Vagina (tissue), 2 donors: ENCODE measurements around the gene TTLL12. TPM values are rescaled to one million over a fixed set of nuclear protein-coding genes. Genes with fewer than 3 reads are reported as not detected.

ENCODE experiments used
- DNase-seq, 2 donors: peaks; one replicate each; pipeline ENCODE4 v3.0.0-alpha.2; 2017; ENCODE audit errors: extremely low spot score in 2 of 2
- H3K27ac ChIP-seq: fragments of 200-600 bp; sonication (generic); one replicate; pipeline ENCODE4 v1.5.1; 2019
- H3K27me3 ChIP-seq: fragments of 200-600 bp; sonication (generic); one replicate; pipeline ENCODE4 v1.5.1; 2019
- H3K36me3 ChIP-seq, 2 donors: fragments of 200-600 bp; sonication (generic); one replicate each; pipeline ENCODE4 v1.5.1; 2017 to 2019
- H3K4me1 ChIP-seq: fragments of 200-600 bp; sonication (generic); one replicate; pipeline ENCODE4 v1.5.1; 2019
- H3K4me3 ChIP-seq, 2 donors: fragments of 200-600 bp; sonication (generic); 1 replicate in 1 of 2; 2 replicates in 1 of 2; pipeline ENCODE4 v1.5.1; 2016 to 2019
- H3K9me3 ChIP-seq: fragments of 200-600 bp; sonication (generic); one replicate; pipeline ENCODE4 v1.5.1; 2019
- POLR2A ChIP-seq, 2 donors: fragments of 450-650 bp; IDR thresholded peaks; one replicate each; pipeline ENCODE4 v1.6.1; 2017; ENCODE audit warnings: antibody characterized with exemption in 2 of 2, mild to moderate bottlenecking in 2 of 2, moderate library complexity in 2 of 2
- POLR2AphosphoS5 ChIP-seq, 2 donors: sonication (generic); formaldehyde crosslinking; IDR thresholded peaks; one replicate each; pipeline ENCODE4 v1.9.0; 2017; ENCODE audit warnings: antibody characterized with exemption in 2 of 2, mild to moderate bottlenecking in 2 of 2, low read depth in 1 of 2; ENCODE audit not compliant: insufficient read depth in 1 of 2
- intact Hi-C: fragments of 100-400 bp; cut with DNase I; formaldehyde crosslinking; loops from one replicate; pipeline ENCODE4 v1.15.1; 2023
- total RNA-seq: library from RNA; depleted of rRNA; stranded (reverse); fragments of >200 nt; gene quantifications from one replicate; pipeline ENCODE4 v1.2.3, GENCODE V29; 2016
- TF ChIP-seq, protein P1 (sequence below), 3 experiments: fragments of 450-650 bp in 2 of 3; fragments of 200-600 bp in 1 of 3; sonication (generic) in 1 of 3; IDR thresholded peaks; one replicate each; pipeline ENCODE4 v1.5.1; 2017 to 2019; ENCODE audit warnings: antibody characterized with exemption in 3 of 3, mild to moderate bottlenecking in 2 of 3, moderate library complexity in 2 of 3

TTLL12 gene
- total RNA-seq: 56.2 TPM

DNA sequence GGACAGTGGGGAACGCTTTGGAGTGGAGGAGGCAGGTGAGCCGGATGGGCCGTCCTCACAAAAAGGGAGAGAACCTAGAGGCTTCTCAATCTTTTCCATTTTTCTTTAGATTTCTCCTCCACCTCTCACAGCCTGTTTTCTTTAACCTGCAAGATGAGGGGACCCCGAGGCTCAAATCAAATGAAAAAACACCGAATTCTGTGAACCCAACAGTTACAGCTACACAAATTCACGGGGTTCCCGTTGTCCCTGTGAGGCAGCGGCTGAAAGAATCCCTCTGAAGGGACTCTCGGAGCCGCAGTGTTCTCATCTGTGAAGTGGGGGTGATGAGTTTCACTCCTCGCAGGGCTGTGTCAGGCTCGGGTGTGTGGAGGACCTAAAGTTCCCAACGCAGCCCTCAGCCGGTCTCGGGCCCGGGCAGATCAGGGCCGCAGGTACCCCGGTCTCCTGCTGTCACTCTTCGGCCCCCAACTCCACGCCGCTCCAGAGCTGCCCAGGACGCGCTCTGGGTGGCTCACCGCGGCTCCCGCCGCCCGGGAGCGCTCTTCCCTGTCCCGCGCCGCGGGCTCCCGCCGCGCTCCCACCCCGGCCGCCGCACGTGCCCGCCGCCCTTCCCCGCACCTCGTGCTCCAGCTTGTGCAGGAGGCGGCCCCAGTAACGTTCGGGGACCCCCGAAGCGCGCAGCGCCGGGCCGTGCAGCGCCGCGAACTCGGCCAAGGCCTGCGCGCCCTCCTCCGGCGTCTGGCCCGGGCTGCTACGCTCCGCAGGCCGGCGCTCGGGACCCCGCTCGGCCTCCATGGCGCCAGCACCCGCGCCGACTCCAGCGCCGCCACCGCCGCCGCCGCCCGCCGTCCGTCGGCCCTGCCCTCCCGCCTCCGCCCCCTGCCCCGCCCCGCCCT lies at the start of gene TTLL12:
Gene TTLL12, minus strand, starts transcription at position 863 of the 899 bp plus-strand sequence. Its CDS starts 65 bp downstream, at position 798.
- intact Hi-C loops: no loop called here

DNA sequence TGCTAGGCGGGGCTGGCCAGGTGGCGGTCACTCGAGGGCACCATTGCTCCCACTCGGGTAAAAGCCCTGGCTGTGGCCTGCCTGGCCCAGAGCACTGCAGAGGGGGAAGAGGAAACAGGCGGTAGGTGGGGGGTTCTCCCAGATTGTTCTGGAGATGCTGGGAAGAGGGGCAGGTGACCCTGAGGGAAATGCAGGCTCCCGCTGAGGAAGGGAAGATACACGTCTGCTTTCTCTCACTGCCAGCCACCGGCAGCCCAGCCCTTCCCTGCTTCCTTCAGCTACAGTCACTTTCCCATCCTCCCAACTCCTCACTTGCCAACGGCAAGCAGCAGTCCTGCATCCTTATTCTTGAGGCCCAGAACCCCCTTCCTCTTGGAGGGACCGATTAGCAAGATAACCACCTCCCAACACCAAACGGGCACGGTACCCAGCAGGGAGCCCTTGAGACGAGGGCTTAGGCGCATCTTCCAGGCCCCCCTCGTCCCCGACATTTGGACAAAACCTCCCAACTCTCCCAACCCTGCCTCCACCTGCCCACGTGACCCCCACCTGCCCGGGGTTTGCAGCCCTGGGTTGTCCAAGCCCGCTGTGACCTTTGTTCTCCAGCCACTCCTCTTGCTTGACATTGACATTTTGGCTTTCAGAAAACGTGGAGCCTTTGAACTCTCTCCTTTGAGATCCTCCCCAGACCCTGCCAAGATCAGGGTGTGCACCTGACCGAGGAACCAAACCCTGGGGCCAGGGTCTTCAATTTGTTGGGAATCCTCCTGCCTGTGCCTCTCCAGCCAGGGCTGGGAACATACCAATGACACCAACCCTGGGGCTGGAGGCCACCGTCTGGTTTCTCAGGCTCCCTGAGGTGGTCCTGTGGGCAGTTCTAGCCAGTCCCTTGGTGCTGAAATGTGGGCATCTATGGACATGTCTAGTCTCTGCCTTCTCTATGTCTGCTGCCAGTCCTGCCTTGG lies 48.8 kb upstream of the TTLL12 start:
- no peak for TF ChIP-seq POLR2A (IDR thresholded peaks at IDR 0.05)
- TF ChIP-seq POLR2AphosphoS5 (IDR thresholded peaks at IDR 0.05; ENCODE audit: insufficient read depth in 1 of 2, low read depth in 1 of 2): no peak
- TF ChIP-seq, protein P1, sequence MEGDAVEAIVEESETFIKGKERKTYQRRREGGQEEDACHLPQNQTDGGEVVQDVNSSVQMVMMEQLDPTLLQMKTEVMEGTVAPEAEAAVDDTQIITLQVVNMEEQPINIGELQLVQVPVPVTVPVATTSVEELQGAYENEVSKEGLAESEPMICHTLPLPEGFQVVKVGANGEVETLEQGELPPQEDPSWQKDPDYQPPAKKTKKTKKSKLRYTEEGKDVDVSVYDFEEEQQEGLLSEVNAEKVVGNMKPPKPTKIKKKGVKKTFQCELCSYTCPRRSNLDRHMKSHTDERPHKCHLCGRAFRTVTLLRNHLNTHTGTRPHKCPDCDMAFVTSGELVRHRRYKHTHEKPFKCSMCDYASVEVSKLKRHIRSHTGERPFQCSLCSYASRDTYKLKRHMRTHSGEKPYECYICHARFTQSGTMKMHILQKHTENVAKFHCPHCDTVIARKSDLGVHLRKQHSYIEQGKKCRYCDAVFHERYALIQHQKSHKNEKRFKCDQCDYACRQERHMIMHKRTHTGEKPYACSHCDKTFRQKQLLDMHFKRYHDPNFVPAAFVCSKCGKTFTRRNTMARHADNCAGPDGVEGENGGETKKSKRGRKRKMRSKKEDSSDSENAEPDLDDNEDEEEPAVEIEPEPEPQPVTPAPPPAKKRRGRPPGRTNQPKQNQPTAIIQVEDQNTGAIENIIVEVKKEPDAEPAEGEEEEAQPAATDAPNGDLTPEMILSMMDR (IDR thresholded peaks at IDR 0.05): no peak
- DNase-seq: no peak
- H3K4me3 ChIP-seq: no peak overlapping the region
- no peaks in the 10 kb centered on the region for H3K4me1 ChIP-seq
- H3K27me3 ChIP-seq: no peaks in the 10 kb centered on the region
- H3K27ac ChIP-seq: no peak overlapping the region
- no peaks in the 10 kb centered on the region for H3K36me3 ChIP-seq
- no peaks in the 10 kb centered on the region for H3K9me3 ChIP-seq
- intact Hi-C loops: no loop called here

More for the DNA sequence above, at the start of gene TTLL12:
- Histone ChIP-seq H3K27me3 (no peaks in the 10 kb centered on the region), H3K36me3 (no peaks in the 10 kb centered on the region), H3K4me3 (peak within 1 kb of the TSS; percentile 63 to 82), H3K4me1 (peaks cover 28% of the 10 kb centered on the region), H3K27ac (peak within 1 kb of the TSS; percentile 89), H3K9me3 (no peaks in the 10 kb centered on the region)
- no peak for DNase-seq
- TF ChIP-seq, protein P1 (IDR thresholded peaks at IDR 0.05): no peak
- TF ChIP-seq POLR2AphosphoS5 (IDR thresholded peaks at IDR 0.05; ENCODE audit: insufficient read depth in 1 of 2, low read depth in 1 of 2) (no peak), POLR2A (IDR thresholded peaks at IDR 0.05) (no peak)

DNA sequence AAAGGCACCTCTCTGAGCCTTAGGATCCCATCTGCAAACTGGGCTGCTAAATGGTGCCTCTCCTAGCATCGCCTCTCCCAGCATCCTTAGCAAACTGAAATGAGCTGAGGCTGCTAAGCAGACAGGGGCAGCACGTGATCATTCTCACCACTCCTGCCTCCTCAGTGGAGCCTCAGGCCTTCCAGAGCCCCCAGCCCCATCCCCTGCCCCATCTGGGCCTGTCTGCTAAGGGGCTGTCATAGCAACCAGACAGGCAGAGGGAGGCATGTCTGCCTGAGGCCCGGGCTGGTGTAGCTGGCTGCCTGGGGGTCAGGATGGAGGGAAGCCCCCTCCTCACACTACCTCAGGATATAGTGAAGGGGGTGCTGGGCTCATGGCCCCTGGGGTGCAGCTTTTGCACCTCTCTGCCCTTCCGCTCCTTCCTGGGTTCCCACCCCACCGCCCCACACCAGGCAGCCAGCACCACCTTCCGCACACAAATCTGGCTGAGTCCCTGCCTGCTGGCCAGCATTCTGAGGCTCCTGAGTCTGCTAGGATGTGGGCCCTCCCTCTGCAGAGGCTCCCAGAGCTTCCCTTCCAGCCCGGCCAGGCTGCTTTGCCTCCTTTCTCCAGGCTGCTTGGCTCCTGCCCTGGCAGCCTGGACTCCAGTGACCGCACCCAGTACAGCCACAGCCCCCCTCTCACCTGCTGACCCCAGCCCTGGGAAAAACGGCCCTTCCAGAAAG lies 47.5 kb upstream of the TTLL12 start:
- no peaks in the 10 kb centered on the region for H3K9me3 ChIP-seq
- no peaks in the 10 kb centered on the region for H3K27me3 ChIP-seq
- TF ChIP-seq POLR2A (IDR thresholded peaks at IDR 0.05) (no peak), POLR2AphosphoS5 (IDR thresholded peaks at IDR 0.05; ENCODE audit: insufficient read depth in 1 of 2, low read depth in 1 of 2) (no peak)
- TF ChIP-seq, protein P1 (IDR thresholded peaks at IDR 0.05): no peak
- DNase-seq: no peak
- H3K4me3 ChIP-seq: no peak overlapping the region
- no peak overlapping the region for H3K27ac ChIP-seq
- intact Hi-C loops: no loop called here
- no peaks in the 10 kb centered on the region for H3K4me1 ChIP-seq
- no peaks in the 10 kb centered on the region for H3K36me3 ChIP-seq

DNA sequence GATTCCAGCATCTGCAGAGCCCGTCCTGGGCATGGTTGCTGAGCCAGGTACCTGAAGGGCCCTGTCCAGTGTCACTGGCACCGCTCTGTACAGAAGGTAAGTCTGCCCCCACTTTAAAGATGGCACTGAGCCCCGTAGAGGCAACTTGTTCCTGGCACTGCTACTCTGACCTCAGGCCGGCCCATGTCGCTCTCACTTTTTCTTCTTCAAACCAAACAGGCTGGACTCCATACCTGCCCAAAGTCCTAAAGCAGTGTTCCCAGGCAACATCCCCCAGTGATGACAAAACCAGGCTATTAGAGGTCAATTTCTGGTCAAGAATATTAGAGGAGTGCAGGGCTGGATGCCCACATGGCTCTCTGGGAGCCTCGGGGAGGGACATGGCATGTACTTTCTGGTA lies 46.6 kb upstream of the TTLL12 start:
- Histone ChIP-seq H3K36me3 (no peaks in the 10 kb centered on the region), H3K9me3 (no peaks in the 10 kb centered on the region), H3K27me3 (no peaks in the 10 kb centered on the region), H3K4me3 (no peak overlapping the region), H3K4me1 (no peaks in the 10 kb centered on the region), H3K27ac (no peak overlapping the region)
- no peak for DNase-seq
- TF ChIP-seq POLR2A (IDR thresholded peaks at IDR 0.05): no peak
- TF ChIP-seq, protein P1 (IDR thresholded peaks at IDR 0.05): no peak
- TF ChIP-seq POLR2AphosphoS5 (IDR thresholded peaks at IDR 0.05; ENCODE audit: insufficient read depth in 1 of 2, low read depth in 1 of 2): no peak
- intact Hi-C loops: no loop called here
